ENCODE results near the gene TTC3.

- no peak for TF ChIP-seq CTCF (tag by site-specific recombination; IDR thresholded peaks at IDR 0.05)
- no peak for TF ChIP-seq ZNF175 (tag by site-specific recombination; IDR thresholded peaks at IDR 0.05)
- TF ChIP-seq ZNF335 (tag by site-specific recombination; conservative IDR thresholded peaks at IDR 0.05) = no peak
- TF ChIP-seq ZNF24 (tag by site-specific recombination; IDR thresholded peaks at IDR 0.05) = no peak
- no peak for TF ChIP-seq OVOL3 (tag by site-specific recombination; IDR thresholded peaks at IDR 0.05)
- no peak for TF ChIP-seq ZNF561 (tag by site-specific recombination; IDR thresholded peaks at IDR 0.05; ENCODE audit: borderline replicate concordance)
- TF ChIP-seq, protein P1, sequence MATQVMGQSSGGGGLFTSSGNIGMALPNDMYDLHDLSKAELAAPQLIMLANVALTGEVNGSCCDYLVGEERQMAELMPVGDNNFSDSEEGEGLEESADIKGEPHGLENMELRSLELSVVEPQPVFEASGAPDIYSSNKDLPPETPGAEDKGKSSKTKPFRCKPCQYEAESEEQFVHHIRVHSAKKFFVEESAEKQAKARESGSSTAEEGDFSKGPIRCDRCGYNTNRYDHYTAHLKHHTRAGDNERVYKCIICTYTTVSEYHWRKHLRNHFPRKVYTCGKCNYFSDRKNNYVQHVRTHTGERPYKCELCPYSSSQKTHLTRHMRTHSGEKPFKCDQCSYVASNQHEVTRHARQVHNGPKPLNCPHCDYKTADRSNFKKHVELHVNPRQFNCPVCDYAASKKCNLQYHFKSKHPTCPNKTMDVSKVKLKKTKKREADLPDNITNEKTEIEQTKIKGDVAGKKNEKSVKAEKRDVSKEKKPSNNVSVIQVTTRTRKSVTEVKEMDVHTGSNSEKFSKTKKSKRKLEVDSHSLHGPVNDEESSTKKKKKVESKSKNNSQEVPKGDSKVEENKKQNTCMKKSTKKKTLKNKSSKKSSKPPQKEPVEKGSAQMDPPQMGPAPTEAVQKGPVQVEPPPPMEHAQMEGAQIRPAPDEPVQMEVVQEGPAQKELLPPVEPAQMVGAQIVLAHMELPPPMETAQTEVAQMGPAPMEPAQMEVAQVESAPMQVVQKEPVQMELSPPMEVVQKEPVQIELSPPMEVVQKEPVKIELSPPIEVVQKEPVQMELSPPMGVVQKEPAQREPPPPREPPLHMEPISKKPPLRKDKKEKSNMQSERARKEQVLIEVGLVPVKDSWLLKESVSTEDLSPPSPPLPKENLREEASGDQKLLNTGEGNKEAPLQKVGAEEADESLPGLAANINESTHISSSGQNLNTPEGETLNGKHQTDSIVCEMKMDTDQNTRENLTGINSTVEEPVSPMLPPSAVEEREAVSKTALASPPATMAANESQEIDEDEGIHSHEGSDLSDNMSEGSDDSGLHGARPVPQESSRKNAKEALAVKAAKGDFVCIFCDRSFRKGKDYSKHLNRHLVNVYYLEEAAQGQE (tag by site-specific recombination; IDR thresholded peaks at IDR 0.05) = no peak
- TF ChIP-seq ZNF658 (tag by site-specific recombination; IDR thresholded peaks at IDR 0.05) = no peak
- TF ChIP-seq ZNF580 (tag by site-specific recombination; IDR thresholded peaks at IDR 0.05) = no peak
- no peak for TF ChIP-seq ZNF596 (tag by site-specific recombination; IDR thresholded peaks at IDR 0.05)
- TF ChIP-seq ZNF707 (tag by site-specific recombination; IDR thresholded peaks at IDR 0.05) = no peak
- TF ChIP-seq ZNF473 (tag by site-specific recombination; IDR thresholded peaks at IDR 0.05) = no peak
Measured at GRCh38 chr21:37028570-37028969, 44.5 kb upstream of the TTC3 start.
